NCI-H524 treated with DMSO at 0.1 percent for 48 hours (cell line): ENCODE data around the gene AKAP7.
"Not testable (repeated sequence)": the region's sequence is repeated elsewhere in the genome, so short reads cannot be mapped to it uniquely, and the experiment has no call there.

Source experiments
- DNase-seq: peaks from one replicate; lab custom pipeline; 2025; lab: John Stamatoyannopoulos, UW

AKAP7 gene

DNA sequence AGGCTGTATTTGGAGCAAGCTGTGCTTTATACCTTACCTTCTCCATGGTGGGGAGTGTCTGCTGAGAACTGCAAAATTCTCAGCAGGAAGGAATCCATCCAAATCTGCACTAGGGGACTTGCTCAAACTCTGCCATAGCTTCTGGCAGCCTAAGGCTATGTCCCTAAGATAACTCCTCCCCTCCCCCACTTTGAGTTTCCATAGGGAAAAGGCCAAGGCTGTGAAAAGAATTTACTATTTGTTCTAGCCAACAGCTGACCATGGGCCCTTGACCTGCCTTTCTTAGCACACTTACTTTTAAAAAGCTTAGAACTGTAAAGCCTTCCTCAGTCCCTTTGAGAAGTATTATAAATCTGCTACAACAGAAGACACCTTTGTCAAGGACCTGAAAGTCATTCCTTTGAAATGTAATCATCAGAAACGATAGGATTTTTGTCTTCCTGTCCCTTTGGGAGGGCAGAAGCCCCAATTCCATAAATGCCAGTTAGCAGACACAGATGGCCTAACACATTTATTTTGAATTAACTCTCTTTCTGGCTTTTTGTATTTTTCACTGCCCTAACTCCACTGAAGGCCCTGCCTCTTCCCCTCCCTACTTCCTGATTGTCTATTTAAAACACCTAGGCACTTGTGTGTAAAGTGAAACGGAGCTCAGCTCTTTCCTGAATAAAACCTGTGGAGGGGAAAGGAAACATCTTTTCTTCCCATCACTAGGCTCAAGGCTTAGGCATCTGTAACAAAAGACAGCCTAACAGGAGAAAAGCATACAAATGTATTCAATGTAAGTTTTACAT lies 157.1 kb downstream of the AKAP7 start:
- DNase-seq: no peak

DNA sequence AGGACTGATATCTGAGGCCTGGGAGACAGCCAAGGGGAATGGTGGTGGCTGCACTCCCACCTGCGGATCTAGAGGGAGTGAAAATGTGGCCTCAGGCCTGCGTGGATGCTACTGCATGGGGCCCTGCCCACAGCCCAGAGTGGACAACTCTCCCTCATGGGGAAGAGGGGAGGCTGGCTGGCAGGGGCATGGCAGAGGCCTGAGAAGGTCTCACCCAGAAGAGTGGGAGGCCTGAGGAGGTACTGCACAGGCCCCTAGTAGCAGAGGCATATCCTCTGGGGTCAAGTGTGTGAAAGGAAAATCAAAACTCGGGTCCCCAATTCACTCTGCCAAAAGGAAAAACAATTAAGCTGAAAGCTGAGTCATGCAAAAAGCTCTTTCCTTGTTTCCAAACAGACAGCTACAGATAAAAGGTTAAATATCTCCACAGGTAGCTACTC lies 158.2 kb downstream of the AKAP7 start:
- no peak for DNase-seq

DNA sequence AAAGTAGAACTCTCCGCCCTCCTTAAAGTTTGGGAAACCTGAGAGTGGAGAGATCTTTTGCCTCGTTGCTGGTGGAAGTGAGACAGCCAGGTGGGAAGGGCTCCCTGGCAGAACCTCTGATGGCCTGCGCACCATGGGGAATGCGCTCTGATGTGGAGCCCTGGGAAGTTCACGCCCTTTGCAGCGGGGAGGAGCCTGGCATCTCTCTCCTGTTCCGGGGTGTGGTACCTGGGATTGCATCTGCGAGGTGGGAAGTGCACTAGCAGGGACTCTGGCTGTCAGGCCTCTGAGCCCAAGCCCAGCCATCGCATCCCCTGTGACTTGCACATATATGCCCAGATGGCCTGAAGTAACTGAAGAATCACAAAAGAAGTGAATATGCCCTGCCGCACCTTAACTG lies 159.8 kb downstream of the AKAP7 start:
- no peak for DNase-seq

DNA sequence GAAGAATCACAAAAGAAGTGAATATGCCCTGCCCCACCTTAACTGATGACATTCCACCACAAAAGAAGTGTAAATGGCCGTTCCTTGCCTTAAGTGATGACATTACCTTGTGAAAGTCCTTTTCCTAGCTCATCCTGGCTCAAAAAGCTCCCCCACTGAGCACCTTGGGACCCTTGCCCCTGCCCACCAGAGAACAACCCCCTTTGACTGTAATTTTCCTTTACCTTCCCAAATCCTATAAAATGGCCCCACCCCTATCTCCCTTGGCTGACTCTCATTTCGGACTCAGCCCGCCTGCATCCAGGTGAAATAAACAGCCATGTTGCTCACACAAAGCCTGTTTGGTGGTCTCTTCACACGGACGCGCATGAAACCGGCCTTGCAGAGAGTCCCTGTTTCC lies 165.6 kb downstream of the AKAP7 start:
- DNase-seq: not testable (repeated sequence)

DNA sequence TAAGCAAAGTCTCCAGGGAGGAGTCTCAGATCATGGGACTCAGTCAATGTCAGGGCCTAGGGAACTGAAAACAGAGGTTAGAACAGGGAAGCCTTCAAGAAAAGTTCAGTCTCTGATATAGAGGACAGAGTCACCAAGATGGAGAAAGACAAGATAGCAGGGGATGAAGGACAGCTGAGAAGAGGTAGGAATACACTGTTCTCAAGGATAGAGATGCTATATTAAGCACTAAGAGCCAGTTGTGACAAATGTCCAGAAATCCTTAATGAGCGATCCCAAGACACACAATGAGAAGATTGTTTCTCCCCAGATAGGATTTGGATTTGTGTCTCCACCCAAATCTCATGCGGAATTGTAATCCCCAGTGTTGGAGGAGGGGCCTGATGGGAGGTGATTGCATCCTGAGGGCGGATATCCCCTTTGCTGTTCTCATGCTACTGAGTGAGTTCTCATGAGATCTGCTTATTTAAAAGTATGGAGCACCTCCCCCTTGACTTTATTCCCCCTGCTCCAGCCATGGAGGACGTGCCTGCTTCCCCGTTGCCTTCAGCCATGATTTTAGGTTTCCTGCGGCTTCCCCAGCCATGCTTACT lies 168.2 kb downstream of the AKAP7 start:
- no peak for DNase-seq

DNA sequence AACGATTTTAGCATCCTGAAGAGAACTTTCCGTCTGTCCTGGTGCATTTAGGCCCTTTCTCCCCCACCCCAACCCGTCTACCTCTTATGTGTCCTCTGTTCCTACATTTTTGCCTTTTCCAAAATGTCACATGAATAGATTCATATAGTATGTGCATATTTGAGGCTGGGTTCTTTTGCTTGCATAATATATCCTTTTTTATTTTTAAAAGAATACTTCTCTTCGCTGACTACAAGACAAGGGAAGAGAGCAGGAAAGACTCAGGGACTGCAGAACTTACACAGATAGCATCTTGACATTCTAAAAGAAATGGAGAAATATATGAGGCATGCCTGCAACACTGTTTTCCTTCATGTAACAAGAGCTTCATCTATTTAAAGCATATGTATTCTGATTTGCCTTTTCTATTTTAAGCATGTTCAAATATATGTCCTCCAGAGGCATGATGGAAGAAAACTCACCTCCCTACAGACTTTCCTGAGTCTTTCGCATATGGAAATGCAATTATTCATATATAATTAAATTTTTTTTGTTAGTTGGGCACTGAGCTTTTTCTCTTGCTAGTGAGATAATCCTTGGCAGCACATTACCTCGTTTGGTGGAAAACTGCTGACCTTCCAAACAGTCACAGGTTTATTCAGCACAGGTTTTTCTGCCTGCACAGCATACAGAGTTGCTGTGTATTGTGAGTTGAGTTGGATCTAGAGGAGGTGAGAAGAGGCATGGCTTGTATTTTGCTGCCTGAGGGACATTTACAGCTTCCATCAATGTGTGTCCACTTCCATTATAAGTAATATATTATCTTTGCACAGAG lies 170.0 kb downstream of the AKAP7 start:
- DNase-seq: no peak

DNA sequence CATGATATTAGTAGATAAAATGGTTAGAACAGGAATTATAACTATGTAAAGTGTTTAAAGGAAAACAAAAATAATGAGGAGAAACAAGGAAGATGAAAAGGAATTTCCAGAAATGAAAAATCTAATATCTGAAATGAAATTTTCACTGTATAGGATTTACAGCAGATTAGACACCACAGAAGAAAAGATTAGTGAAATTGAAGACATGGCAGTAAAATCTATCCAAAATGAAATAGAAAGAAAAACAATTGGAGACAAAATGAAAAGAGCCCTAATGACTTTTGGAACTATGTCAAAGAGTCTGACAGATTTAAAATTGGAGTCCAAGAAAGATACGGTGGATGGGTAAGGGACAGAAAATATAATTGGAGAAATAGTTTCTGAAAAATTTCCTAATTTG lies 174.2 kb downstream of the AKAP7 start:
- no peak for DNase-seq

DNA sequence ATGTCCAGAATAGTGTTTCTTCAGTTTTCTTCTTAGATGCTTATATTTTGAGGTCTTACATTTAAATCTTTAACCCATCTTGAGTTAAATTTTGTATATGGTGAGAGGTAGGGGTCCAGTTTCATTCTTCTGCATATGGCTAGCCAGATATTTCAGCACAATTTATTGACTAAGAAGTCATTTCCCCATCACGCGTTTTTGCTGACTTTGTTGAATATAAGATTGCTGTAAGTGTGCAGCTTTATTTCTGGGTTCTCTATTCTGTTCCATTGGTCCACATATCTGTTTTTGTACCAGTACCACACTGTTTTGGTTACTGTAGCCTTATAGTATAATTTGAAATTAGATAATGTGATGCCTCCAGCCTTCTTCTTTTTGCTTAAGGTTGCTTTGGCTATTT lies 179.6 kb downstream of the AKAP7 start:
- DNase-seq: no peak

DNA sequence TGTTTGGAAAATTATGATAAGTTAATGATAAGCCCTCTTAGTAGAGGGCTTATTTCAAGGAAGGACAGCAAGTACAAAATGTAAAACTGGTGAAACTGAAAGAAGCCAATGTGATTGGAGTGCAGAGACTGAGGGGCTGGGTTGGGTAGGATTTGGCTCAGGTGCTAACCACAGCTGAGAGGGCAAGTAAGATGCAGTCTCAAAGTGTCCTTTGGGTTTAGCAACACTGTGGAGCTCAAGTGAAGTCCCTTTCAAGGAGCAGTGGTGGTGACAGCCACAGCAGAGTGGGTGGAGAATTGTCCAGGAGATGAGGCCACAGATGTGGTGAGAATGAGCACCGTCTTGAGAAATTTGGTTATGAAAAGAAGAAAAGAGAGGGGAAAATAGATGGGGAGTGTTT lies 181.4 kb downstream of the AKAP7 start:
- DNase-seq: no peak

DNA sequence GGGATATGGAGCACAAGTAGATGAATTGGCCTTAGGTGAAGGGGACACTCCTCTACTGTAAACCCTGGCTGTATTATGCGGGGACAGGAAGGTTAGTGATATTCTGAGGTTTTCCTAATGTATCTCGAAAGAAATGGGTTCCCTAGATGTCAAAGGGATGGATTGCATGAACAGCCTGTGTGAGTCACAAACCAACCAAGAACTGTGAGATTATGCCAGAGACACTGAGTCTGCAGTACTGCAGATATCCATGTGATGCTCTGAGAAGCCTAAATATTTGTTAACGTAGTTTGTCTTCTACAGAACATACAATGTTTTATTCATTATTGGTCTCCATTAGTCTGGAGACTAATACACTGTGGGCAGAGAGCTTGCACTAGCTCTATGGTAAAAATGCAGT lies 182.2 kb downstream of the AKAP7 start:
- DNase-seq: no peak

DNA sequence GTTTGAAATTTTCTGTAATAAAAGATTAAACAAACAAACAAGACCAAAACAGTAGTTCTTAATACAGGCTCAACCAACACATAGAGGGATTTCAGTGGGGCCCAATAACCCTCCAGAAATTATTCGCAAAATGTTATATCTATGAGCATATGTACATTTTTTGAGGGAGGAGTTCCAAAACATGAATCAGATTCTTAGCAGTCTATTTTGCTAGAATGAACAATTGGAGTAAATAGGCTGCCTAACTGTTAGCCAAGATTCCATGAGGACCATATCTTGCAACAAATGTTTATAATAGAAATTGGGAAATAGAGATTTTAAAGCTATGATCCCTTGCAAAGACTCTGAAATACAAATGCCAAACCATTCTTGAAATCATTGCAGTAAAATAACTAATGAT lies 186.3 kb downstream of the AKAP7 start:
- DNase-seq: no peak

DNA sequence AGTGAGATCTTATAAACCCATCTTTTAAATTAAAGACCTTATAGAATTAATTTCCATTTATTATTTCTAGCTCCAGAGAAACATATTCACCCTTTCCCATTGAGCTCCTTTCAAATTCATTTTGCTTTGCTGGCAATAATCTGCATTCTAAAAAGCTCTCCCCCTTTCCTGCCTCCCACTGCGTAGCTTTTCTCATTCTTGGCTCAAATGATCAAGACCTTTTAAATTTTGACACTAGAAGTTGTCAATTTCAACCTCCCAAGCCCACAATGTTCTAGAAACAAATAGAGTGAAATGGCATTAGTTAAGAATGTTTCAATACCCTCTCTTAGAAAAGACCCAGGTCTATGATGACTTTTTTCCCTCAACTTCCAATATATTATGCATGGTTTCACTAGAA lies 186.9 kb downstream of the AKAP7 start:
- no peak for DNase-seq

DNA sequence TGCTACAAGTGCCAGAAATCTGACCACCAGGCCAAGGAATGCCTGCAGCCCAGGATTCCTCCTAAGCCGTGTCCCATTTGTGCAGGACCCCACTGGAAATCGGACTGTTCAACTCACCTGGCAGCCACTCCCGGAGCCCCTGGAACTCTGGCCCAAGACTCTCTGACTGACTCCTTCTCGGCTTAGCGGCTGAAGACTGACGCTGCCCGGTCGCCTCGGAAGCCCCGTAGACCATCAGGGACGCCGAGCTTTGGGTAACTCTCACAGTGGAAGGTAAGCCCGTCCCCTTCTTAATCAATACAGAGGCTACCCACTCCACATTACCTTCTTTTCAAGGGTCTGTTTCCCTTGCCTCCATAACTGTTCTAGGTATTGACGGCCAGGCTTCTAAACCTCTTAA lies 190.4 kb downstream of the AKAP7 start:
- not testable (repeated sequence) for DNase-seq

DNA sequence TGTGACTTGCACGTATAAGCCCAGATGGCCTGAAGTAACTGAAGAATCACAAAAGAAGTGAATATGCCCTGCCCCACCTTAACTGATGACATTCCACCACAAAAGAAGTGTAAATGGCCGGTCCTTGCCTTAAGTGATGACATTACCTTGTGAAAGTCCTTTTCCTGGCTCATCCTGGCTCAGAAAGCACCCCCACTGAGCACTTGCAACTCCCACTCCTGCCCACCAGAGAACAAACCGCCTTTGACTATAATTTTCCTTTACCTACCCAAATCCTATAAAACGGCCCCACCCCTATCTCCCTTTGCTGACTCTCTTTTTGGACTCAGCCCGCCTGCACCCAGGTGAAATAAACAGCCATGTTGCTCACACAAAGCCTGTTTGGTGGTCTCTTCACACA lies 193.5 kb downstream of the AKAP7 start:
- DNase-seq: not testable (repeated sequence)

DNA sequence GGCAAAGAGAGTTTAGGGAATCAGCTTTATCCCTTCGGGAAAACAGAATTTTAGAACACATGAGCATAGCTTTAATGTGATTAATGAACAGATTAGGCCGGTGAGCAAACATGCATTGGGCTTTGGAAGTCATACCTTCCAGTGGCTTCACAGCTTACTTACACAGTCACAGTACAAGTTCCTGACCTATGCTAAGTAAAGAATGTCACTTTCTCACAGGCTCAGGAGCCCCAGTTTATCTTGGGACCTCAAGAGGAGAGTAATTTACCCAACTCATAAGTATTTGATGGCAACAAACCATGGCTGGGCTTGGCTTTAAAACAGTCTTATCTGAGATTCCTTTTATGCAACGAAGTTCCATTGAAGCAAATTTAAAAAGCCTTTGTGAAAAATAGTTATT lies 195.9 kb downstream of the AKAP7 start:
- no peak for DNase-seq

DNA sequence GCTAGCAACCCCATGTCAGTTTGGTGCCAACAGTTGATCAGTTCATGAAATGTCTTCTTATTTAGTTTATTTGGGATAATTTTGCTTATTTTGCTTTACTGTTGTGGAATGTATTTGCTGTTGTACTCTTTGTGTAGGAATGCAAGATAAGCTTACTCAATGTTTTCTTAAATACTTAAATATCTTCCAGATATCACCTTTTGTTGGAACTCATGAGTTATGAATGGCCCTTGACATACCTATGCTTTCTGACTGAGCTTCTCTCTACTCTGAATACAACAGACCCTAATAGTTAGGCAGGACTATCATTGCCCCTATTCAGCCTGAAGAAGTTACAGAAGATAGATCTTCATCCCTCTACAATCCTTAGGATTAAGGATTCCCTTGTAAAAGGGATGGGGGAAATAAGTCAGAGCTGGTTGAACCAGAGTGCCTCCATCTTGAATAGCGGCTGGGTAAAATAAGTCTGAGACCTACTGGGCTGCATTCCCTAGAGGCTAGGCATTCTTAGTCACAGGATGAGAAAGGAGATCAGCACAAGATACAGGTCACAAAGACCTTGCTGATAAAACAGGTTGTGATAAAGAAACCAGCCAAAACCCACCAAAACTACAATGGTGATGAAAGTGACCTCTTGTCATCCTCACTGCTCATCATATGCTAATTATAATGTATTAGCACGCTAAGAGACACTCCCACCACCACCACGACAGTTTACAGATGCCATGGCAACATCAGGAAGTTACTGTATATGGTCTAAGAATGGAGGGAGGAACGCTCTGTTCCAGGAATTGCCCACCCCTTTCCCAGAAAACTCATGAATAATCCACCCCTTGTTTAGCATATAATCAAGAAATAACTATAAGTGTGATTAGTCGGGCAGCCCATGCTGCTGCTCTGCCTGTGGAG lies 196.9 kb downstream of the AKAP7 start:
- DNase-seq: no peak
